Cardiac fibroblast (primary cell): ENCODE data around the gene NANOGP8.

Experiments used
- DNase-seq, 2 donors: peaks; one replicate each; pipeline versions ENCODE4 v3.0.0 to v3.0.0-alpha.2; 2010; ENCODE audit warnings: low read depth in 2 of 2
- H3K4me3 ChIP-seq, 2 donors: replicated peaks in 1 of 2; 1 replicate in 1 of 2; 2 replicates in 1 of 2; pipeline ENCODE4 v1.5.1; 2011; ENCODE audit warnings: low read depth in 2 of 2, low read length in 2 of 2, mild to moderate bottlenecking in 2 of 2, moderate library complexity in 1 of 2
- CTCF ChIP-seq: IDR thresholded peaks from one replicate; pipeline ENCODE4 v1.5.1; 2011; ENCODE audit warnings: low read depth, mild to moderate bottlenecking, low read length, inconsistent platforms

Gene NANOGP8

GRCh38 chr15:35121611-35122359, 36.7 kb upstream of the NANOGP8 start:
- H3K4me3 ChIP-seq: no peak overlapping the region
- no peak for DNase-seq
- TF ChIP-seq CTCF: no peak

- DNase-seq: no peak
- H3K4me3 ChIP-seq: no peak overlapping the region
- TF ChIP-seq CTCF: no peak
Observed at GRCh38 chr15:35120173-35120572, 35.1 kb upstream of the NANOGP8 start.

GRCh38 chr15:35118960-35119359, 33.9 kb upstream of the NANOGP8 start:
- DNase-seq: no peak
- H3K4me3 ChIP-seq: no peak overlapping the region
- TF ChIP-seq CTCF: no peak

- H3K4me3 ChIP-seq: no peak overlapping the region
Observed at GRCh38 chr15:35117543-35118265, 32.6 kb upstream of the NANOGP8 start.

GRCh38 chr15:35115155-35115725, 30.1 kb upstream of the NANOGP8 start:
- DNase-seq: no peak
- H3K4me3 ChIP-seq: no peak overlapping the region
- no peak for TF ChIP-seq CTCF

More at GRCh38 chr15:35117543-35118265, 32.6 kb upstream of the NANOGP8 start:
- no peak for DNase-seq
- no peak for TF ChIP-seq CTCF

- H3K4me3 ChIP-seq: no peak overlapping the region
- DNase-seq: no peak
- TF ChIP-seq CTCF: no peak
Observed at GRCh38 chr15:35112346-35112745, 27.3 kb upstream of the NANOGP8 start.
